ENCODE results near the gene SOX4.
"Not testable (repeated sequence)": the region's sequence is repeated elsewhere in the genome, so short reads cannot be mapped to it uniquely, and the experiment has no call there.

Gene SOX4

DNA sequence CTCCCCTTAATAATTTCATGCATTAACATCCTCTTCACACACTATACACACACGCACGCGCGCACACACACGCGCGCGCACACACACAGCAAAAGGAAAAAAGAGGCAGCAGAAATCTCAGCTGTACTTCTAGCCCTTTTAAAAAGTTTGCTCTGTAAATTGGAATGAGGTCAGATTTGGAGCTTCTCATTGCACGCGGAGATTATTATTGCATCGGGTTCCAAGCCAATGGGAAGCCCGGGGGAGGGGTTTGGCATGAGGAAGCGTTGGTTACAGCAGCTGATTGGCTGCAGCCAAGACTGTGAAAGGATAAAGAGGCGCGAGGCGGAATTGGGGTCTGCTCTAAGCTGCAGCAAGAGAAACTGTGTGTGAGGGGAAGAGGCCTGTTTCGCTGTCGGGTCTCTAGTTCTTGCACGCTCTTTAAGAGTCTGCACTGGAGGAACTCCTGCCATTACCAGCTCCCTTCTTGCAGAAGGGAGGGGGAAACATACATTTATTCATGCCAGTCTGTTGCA, at the start of gene SOX4:
SOX4 (plus strand) TSS at position 340 of the 515 bp plus-strand sequence. CDS start 784 bp downstream, outside the sequence.
- H3K4me3 Mint-ChIP-seq, result no peak within 1 kb of the TSS
- no peaks in the 10 kb centered on the region for H3K27me3 Mint-ChIP-seq

DNA sequence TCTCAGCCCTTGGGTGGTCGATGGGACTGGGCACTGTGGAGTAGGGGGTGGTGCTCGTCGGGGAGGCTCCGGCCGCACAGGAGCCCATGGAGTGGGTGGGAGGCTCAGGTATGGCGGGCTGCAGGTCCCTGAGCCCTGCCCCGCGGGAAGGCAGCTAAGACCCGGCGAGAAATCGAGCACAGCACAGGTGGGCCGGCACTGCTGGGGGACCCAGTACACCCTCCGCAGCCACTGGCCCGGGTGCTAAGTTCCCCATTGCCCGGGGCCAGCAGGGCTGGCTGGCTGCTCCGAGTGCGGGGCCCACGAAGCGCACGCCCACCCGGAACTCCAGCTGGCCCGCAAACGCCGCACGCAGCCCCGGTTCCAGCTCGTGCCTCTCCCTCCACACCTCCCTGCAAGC, 41.3 kb upstream of the SOX4 start:
- H3K27ac Mint-ChIP-seq; ATAC-seq (ENCODE audit: low read depth); H3K36me3 Mint-ChIP-seq: not testable (repeated sequence)

More for the DNA sequence above, at the start of gene SOX4:
- H3K36me3 Mint-ChIP-seq, result peaks cover 2% of the 10 kb centered on the region
- H3K9me3 Mint-ChIP-seq, result no peaks in the 10 kb centered on the region
- peaks cover 18% of the 10 kb centered on the region for H3K4me1 Mint-ChIP-seq
- ATAC-seq (ENCODE audit: low read depth) (peak; percentile 71), DNase-seq (ENCODE audit: low spot score in 2 of 2) (peak; percentile 63)
- no peak within 1 kb of the TSS for H3K27ac Mint-ChIP-seq

DNA sequence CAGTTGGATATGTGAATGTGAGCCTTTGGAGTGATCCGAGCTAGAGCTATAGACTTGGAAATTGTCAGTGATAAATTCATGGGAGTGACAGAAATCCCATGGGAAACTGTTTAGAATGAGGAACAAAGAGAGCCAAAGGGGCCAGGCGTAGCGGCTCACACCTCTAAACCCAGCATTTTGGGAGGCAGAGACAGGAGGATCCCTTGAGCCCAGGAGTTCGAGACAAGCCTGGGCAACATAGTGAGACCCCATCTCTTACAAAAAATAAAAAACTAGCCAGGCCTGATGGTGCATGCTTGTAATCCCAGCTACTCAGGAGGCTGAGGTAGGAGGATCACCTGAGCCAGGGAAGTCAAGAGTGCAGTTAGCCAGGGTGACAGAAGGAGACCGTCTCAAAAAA, 39.3 kb upstream of the SOX4 start:
- Mint-ChIP-seq H3K4me3 (no peak overlapping the region), H3K36me3 (no peaks in the 10 kb centered on the region), H3K4me1 (no peaks in the 10 kb centered on the region), H3K9me3 (no peaks in the 10 kb centered on the region), H3K27me3 (peaks cover 2% of the 10 kb centered on the region), H3K27ac (no peak overlapping the region)
- no peak for DNase-seq (ENCODE audit: low spot score in 2 of 2)
- ATAC-seq (ENCODE audit: low read depth), result no peak

More for the DNA sequence above, 41.3 kb upstream of the SOX4 start:
- not testable (repeated sequence) for DNase-seq (ENCODE audit: low spot score in 2 of 2); H3K9me3 Mint-ChIP-seq; H3K27me3 Mint-ChIP-seq; H3K4me3 Mint-ChIP-seq; H3K4me1 Mint-ChIP-seq

- Mint-ChIP-seq H3K27ac (no peak overlapping the region), H3K4me1 (no peaks in the 10 kb centered on the region), H3K9me3 (no peaks in the 10 kb centered on the region), H3K36me3 (no peaks in the 10 kb centered on the region), H3K27me3 (peaks cover 2% of the 10 kb centered on the region), H3K4me3 (no peak overlapping the region)
- no peak for DNase-seq (ENCODE audit: low spot score in 2 of 2)
- ATAC-seq (ENCODE audit: low read depth), result no peak
These were observed 38.4 kb upstream of the SOX4 start for GRCh38 chr6:21555197-21555596.

DNA sequence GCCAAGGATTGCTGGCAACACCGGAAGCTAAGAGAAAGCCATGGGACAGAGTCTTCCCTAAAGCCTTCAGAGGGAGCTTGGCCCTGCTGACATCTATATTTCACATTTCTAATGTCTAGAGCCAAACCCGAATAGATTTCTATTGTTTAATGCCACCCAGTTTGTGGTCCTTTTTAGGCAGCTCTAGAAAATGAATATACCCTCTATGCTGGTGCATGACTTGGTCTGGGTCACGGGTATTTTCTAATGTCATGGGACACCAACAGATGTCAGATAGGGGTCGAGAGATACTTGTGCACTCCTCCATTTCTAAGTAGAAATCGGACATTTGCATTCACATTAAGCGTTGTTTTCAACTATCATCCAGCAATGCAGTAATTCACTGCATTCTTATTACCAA, 37.0 kb upstream of the SOX4 start:
- Mint-ChIP-seq H3K4me3 (no peak overlapping the region), H3K27me3 (peaks cover 2% of the 10 kb centered on the region), H3K27ac (no peak overlapping the region), H3K4me1 (no peaks in the 10 kb centered on the region), H3K9me3 (no peaks in the 10 kb centered on the region), H3K36me3 (no peaks in the 10 kb centered on the region)
- DNase-seq (ENCODE audit: low spot score in 2 of 2), result no peak
- ATAC-seq (ENCODE audit: low read depth), result no peak

GRCh38 chr6:21556968-21557721, 36.4 kb upstream of the SOX4 start:
- H3K36me3 Mint-ChIP-seq, result no peaks in the 10 kb centered on the region
- H3K9me3 Mint-ChIP-seq, result no peaks in the 10 kb centered on the region
- no peaks in the 10 kb centered on the region for H3K4me1 Mint-ChIP-seq
- H3K27ac Mint-ChIP-seq, result no peak overlapping the region
- no peak overlapping the region for H3K4me3 Mint-ChIP-seq
- DNase-seq (ENCODE audit: low spot score in 2 of 2) (no peak), ATAC-seq (ENCODE audit: low read depth) (no peak)
- peaks cover 2% of the 10 kb centered on the region for H3K27me3 Mint-ChIP-seq

DNA sequence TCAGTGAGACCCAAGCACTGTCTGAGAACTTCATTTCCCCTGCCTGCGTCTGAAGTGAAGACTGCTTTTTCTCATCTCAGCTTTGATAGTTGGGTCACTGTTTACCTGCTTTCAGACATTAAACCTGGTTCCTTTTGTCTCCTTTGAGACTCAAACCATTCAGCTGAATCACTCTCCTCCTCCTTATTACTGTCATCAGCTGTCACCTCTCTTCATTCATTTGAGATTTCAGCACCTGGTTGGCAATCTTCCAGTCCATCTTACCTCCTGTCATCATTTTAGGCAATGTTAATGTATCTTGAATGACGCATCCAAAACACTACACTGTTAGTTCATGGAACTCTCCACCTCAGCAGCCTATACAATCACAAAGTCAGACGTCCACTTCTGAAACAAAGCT, 34.3 kb upstream of the SOX4 start:
- DNase-seq (ENCODE audit: low spot score in 2 of 2) (no peak), ATAC-seq (ENCODE audit: low read depth) (no peak)
- Mint-ChIP-seq H3K27ac (no peak overlapping the region), H3K4me3 (no peak overlapping the region), H3K36me3 (no peaks in the 10 kb centered on the region), H3K4me1 (no peaks in the 10 kb centered on the region), H3K27me3 (peaks cover 2% of the 10 kb centered on the region), H3K9me3 (no peaks in the 10 kb centered on the region)

DNA sequence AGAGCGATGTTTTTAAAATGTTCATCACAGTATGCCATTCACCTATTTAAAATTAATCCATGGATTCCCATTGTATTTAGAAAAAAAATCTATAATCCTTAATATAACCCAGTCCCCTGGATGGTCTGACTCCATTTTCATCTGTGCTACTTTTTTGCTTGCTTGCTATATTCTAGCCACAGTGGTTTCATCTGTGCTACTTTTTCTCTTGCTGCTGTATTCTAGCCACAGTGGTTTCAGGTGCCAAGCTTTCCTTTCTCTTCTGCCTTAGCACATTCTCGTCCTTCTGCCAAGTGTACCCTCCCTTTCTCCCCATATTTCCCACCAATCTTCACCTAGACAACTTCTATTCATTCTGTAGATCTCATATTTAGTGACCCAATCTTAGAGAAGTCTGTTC, 33.3 kb upstream of the SOX4 start:
- Mint-ChIP-seq H3K4me1 (no peaks in the 10 kb centered on the region), H3K27me3 (peaks cover 2% of the 10 kb centered on the region), H3K4me3 (no peak overlapping the region), H3K9me3 (no peaks in the 10 kb centered on the region), H3K36me3 (no peaks in the 10 kb centered on the region), H3K27ac (no peak overlapping the region)
- ATAC-seq (ENCODE audit: low read depth) (no peak), DNase-seq (ENCODE audit: low spot score in 2 of 2) (no peak)

DNA sequence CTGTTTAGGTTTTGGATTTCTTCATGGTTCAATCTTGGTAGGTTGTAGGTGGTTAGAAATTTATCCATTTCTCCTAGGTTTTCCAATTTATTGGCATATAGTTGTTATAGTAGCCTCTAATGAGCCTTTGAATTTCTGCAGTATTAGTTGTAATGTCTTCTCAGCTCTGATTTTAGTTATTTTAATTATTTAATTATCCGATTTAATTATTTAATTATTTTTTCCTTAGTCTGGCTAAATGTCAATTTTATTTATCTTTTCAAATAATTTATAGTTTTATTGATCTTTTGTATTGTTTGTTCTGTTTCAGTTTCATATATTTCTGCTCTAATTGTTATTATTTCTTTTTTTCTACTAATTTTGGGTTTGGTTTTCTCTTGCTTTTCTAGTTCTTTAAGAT, 28.1 kb upstream of the SOX4 start:
- Mint-ChIP-seq H3K27me3 (peaks cover 5% of the 10 kb centered on the region), H3K4me1 (no peaks in the 10 kb centered on the region), H3K4me3 (no peak overlapping the region), H3K9me3 (peaks cover 3% of the 10 kb centered on the region), H3K36me3 (no peaks in the 10 kb centered on the region), H3K27ac (no peak overlapping the region)
- no peak for DNase-seq (ENCODE audit: low spot score in 2 of 2)
- ATAC-seq (ENCODE audit: low read depth), result no peak

DNA sequence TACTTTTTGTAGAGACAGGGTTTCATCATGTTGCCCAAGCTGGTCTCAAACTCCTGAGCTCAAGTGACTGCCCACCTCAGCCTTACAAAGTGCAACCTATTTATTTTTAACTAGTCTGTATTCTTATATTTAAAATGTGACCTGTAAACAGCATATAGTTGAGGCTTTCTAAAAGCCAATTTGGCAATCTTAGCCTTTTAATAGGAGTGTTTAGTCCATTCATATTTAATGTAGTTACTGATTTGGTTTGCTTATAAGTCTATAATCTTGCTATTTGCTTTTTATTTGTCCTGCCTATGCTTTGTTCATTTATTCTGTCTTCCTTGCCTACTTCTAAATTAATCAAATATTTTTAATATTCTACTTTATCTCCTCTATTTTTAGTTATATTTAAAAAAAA, 15.0 kb upstream of the SOX4 start:
- Mint-ChIP-seq H3K4me1 (no peaks in the 10 kb centered on the region), H3K4me3 (no peak overlapping the region), H3K9me3 (peaks cover 10% of the 10 kb centered on the region), H3K27ac (no peak overlapping the region), H3K27me3 (peaks cover 7% of the 10 kb centered on the region), H3K36me3 (peaks cover 2% of the 10 kb centered on the region)
- no peak for ATAC-seq (ENCODE audit: low read depth)
- no peak for DNase-seq (ENCODE audit: low spot score in 2 of 2)

DNA sequence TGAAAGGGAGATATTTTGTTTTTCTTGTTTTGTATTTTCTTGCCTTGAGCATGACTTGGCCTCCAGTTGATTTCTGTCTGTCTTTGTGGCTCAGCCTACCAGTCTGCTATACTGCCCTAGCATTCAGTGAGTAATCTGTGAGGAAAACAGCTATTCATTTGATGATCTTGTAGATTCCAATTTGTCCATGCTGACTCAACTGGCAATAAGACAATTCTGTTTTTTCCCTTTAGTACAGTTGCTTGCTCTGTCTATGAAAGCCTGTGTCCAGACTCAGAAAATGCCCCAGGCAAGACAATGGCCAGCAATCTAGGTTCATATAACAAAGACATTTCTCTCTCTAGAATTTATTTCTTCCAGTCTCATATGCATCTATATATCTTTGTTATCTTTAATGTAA, 10.9 kb upstream of the SOX4 start:
- H3K27ac Mint-ChIP-seq, result no peak overlapping the region
- H3K4me1 Mint-ChIP-seq, result peaks cover 4% of the 10 kb centered on the region
- H3K9me3 Mint-ChIP-seq, result peaks cover 11% of the 10 kb centered on the region
- H3K4me3 Mint-ChIP-seq, result no peak overlapping the region
- DNase-seq (ENCODE audit: low spot score in 2 of 2), result no peak
- peaks cover 4% of the 10 kb centered on the region for H3K27me3 Mint-ChIP-seq
- no peak for ATAC-seq (ENCODE audit: low read depth)
- H3K36me3 Mint-ChIP-seq, result peaks cover 2% of the 10 kb centered on the region

DNA sequence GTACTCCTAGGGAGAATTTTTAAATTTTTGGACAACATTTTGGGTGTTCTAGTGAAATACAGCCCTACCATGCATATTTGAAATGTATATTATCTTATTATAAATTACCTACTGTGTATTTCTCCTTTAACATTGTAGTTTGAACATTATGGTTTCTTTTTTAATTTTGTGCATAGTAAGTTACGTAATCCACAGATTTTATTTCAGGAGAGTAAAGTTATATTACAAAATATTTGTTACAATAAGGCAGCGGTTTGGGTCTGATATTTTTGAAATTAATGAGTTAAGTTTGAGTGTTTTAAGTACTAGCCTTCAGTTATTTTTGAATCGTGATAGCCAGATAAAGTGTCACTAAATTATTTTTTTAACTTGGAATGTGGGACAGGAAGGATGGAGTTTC, 7.3 kb upstream of the SOX4 start:
- H3K9me3 Mint-ChIP-seq, result peaks cover 6% of the 10 kb centered on the region
- H3K4me3 Mint-ChIP-seq, result no peak overlapping the region
- no peak for ATAC-seq (ENCODE audit: low read depth)
- DNase-seq (ENCODE audit: low spot score in 2 of 2), result no peak
- H3K4me1 Mint-ChIP-seq, result peaks cover 13% of the 10 kb centered on the region
- peaks cover 2% of the 10 kb centered on the region for H3K36me3 Mint-ChIP-seq
- no peak overlapping the region for H3K27ac Mint-ChIP-seq
- H3K27me3 Mint-ChIP-seq, result peaks cover 3% of the 10 kb centered on the region

GRCh38 chr6:21586740-21587178, 6.8 kb upstream of the SOX4 start:
- Mint-ChIP-seq H3K27ac (no peak overlapping the region), H3K27me3 (peaks cover 3% of the 10 kb centered on the region), H3K4me1 (peaks cover 13% of the 10 kb centered on the region), H3K4me3 (peak overlapping the region; percentile 95), H3K9me3 (peaks cover 6% of the 10 kb centered on the region), H3K36me3 (peaks cover 2% of the 10 kb centered on the region)
- ATAC-seq (ENCODE audit: low read depth) (no peak), DNase-seq (ENCODE audit: low spot score in 2 of 2) (no peak)

GRCh38 chr6:21587179-21587960, 6.2 kb upstream of the SOX4 start:
- peaks cover 13% of the 10 kb centered on the region for H3K4me1 Mint-ChIP-seq
- H3K36me3 Mint-ChIP-seq, result peaks cover 2% of the 10 kb centered on the region
- no peak overlapping the region for H3K27ac Mint-ChIP-seq
- ATAC-seq (ENCODE audit: low read depth), result peak; percentile 45
- DNase-seq (ENCODE audit: low spot score in 2 of 2), result peak; percentile 24 to 38
- peaks cover 3% of the 10 kb centered on the region for H3K9me3 Mint-ChIP-seq
- peaks cover 3% of the 10 kb centered on the region for H3K27me3 Mint-ChIP-seq
- H3K4me3 Mint-ChIP-seq, result peak overlapping the region; percentile 95

Data from memory B cell (primary cell).